ENCODE data around the gene KIF13A. TPM values are rescaled to one million over a fixed set of nuclear protein-coding genes. Genes with fewer than 3 reads are reported as not detected.

KIF13A gene
- total and polyA plus RNA-seq, 10 donors = 3.7 to 32.0 (median 19.9) TPM

DNA sequence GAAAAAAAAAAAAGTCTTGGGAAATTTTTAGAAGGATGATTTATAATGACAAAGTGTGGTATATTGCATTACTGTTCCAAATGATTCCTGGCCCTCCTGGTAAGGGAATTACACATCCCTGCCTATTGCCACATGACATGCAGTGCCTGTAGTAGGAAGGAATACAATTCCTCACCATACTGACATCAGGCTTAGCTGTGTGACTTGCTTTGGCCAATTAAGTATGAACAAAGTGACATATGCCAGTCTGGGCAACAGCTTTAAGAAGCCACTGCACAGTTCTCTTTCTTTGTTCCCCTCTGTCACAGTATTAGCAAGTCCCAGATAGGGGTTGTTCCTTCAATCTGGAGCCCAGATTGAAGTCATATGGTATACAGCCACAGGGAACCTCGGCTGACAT lies 100.5 kb downstream of the KIF13A start:
- no peaks in the 10 kb centered on the region for H3K36me3 ChIP-seq
- no peak for DNase-seq
- peaks cover 6 to 53% (median 31%) of the 10 kb centered on the region in 6 donors for H3K4me1 ChIP-seq
- TF ChIP-seq, protein P1, sequence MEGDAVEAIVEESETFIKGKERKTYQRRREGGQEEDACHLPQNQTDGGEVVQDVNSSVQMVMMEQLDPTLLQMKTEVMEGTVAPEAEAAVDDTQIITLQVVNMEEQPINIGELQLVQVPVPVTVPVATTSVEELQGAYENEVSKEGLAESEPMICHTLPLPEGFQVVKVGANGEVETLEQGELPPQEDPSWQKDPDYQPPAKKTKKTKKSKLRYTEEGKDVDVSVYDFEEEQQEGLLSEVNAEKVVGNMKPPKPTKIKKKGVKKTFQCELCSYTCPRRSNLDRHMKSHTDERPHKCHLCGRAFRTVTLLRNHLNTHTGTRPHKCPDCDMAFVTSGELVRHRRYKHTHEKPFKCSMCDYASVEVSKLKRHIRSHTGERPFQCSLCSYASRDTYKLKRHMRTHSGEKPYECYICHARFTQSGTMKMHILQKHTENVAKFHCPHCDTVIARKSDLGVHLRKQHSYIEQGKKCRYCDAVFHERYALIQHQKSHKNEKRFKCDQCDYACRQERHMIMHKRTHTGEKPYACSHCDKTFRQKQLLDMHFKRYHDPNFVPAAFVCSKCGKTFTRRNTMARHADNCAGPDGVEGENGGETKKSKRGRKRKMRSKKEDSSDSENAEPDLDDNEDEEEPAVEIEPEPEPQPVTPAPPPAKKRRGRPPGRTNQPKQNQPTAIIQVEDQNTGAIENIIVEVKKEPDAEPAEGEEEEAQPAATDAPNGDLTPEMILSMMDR (IDR thresholded peaks at IDR 0.05 in 8 of 11, conservative IDR thresholded peaks at IDR 0.05 in 3 of 11) = no peak
- TF ChIP-seq POLR2A (IDR thresholded peaks at IDR 0.05) (no peak), POLR2AphosphoS5 (IDR thresholded peaks at IDR 0.05) (no peak)
- H3K27ac ChIP-seq = no peak overlapping the region
- H3K27me3 ChIP-seq (replicated peaks in 1 of 7) = no peaks in the 10 kb centered on the region
- 78 to 93% (median 85%) methylated on average over 1 of the region's 1 CpG for WGBS, 5 donors
- no peak overlapping the region for H3K4me3 ChIP-seq
- no peaks in the 10 kb centered on the region for H3K9me3 ChIP-seq
- intact Hi-C loops (cut with DNase I; ENCODE audit: low total_unique reads) = no loop called here

DNA sequence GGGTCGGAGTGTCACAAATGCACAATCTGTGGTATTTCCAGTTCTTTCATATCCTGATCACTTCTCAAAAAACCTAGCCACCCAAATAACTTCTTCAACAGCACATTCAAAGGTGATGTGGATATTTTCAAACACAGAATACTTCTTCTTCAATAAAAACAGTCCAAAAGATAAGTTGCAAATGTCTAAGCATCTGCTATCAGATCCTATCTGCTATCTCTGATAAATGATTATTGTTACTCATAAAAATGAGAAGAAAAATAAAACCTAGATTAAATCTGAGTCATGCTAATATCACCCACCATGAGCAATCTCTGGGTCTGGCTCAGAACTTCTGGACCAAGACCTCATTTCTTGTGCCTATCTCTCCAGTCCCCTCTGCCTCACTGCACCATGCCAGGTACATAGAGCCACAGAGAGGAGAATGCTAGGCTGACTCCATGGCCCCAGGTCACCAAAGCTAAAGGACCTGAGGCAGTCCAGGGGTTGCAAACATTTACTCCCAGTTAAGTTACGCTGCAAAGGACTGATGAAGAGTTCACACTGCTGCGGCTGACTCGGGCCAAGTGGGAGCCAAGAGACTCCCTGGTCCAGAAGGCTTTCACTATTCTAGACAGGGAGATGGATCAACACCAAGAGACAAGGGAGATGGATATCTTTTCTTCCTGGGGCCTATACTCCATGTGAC lies 101.4 kb downstream of the KIF13A start:
- Histone ChIP-seq H3K4me3 (no peak overlapping the region), H3K36me3 (no peaks in the 10 kb centered on the region), H3K27ac (no peak overlapping the region), H3K27me3 (replicated peaks in 1 of 7) (no peaks in the 10 kb centered on the region), H3K9me3 (no peaks in the 10 kb centered on the region), H3K4me1 (peaks cover 6 to 61% (median 33%) of the 10 kb centered on the region in 6 donors)
- intact Hi-C loops (cut with DNase I; ENCODE audit: low total_unique reads) = no loop called here
- TF ChIP-seq POLR2AphosphoS5 (IDR thresholded peaks at IDR 0.05) (no peak), POLR2A (IDR thresholded peaks at IDR 0.05) (no peak)
- TF ChIP-seq, protein P1 (IDR thresholded peaks at IDR 0.05 in 8 of 11, conservative IDR thresholded peaks at IDR 0.05 in 3 of 11) = no peak
- 92 to 95% (median 92%) methylated on average over 4 of the region's 4 CpGs for WGBS, 5 donors
- DNase-seq = no peak

DNA sequence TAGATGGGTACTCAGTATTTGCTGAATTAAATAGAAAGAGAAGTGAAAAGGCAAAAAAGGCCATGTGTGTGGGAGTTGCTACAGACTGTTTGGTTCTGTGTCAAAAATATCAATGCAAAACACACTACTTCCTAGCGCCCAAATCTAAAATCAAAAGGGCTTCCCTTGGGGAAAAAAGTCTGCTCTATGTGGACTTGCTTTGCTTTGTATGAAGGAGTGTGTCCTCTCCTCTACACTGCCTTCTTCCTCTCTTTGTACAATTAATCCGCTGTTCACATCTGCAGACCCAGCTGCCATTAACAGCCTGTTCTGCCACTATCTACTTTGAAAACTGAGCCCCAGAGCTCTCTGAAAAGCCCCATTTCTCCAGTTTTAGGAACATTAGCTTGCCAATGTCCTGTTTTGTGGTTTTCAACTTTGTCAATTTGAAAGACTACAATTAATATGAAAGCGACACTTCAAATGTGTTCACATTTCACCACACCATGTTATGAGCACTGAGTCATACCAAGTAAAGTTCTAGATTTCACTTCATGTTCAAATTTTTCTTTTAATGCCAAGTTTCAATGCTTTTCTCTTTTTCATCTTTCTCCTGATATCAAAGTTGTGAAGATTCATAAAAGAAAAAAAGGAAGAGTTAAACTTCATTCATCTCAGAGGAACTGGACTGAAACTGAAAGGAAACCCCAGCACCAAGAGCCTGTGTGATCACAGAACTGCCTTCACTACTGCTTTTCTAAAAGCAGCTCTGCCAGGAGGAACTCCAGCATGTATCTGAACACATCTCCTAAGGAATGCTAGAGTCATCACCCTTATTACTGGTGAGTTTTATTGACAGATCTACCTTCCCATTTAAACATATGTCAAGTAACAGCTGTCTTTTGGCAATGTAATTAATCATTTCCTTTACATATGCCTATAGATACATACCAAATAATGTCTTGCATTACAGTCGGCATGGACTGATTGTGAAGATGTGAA lies 102.6 kb downstream of the KIF13A start:
- no peak for DNase-seq
- H3K36me3 ChIP-seq = no peaks in the 10 kb centered on the region
- no peaks in the 10 kb centered on the region for H3K9me3 ChIP-seq
- no peaks in the 10 kb centered on the region for H3K27me3 ChIP-seq (replicated peaks in 1 of 7)
- intact Hi-C loops (cut with DNase I; ENCODE audit: low total_unique reads) = no loop called here
- peaks cover 6 to 66% (median 35%) of the 10 kb centered on the region in 6 donors for H3K4me1 ChIP-seq
- peak overlapping the region in 3 of 8 donors; percentile 13 to 29 (median 16) for H3K4me3 ChIP-seq
- 30 to 40% (median 33%) methylated on average over 4 of the region's 4 CpGs for WGBS, 5 donors
- peak overlapping the region in 7 of 8 donors; percentile 55 to 71 (median 67) for H3K27ac ChIP-seq
- TF ChIP-seq, protein P1 (IDR thresholded peaks at IDR 0.05 in 8 of 11, conservative IDR thresholded peaks at IDR 0.05 in 3 of 11) = no peak
- no peak for TF ChIP-seq POLR2A (IDR thresholded peaks at IDR 0.05)
- TF ChIP-seq POLR2AphosphoS5 (IDR thresholded peaks at IDR 0.05) = no peak

Measured in spleen (tissue), 11 donors.